Neural cell (in vitro differentiated cells): ENCODE results near the gene BNC1.

Experiments used
- CTCF ChIP-seq: fragments of 450-650 bp; IDR thresholded peaks from 2 replicates; pipeline ENCODE4 v1.5.1; 2014; ENCODE audit warnings: antibody characterized with exemption, mild to moderate bottlenecking, moderate library complexity; ENCODE audit not compliant: poor library complexity, severe bottlenecking
- EZH2 ChIP-seq: fragments of 200-600, 300-800 bp; shearing (Covaris generic), sonication (generic); IDR thresholded peaks from 2 replicates; pipeline ENCODE4 v1.6.1; 2014; ENCODE audit warnings: antibody characterized with exemption, low read length, borderline replicate concordance, mild to moderate bottlenecking; ENCODE audit not compliant: insufficient read depth, poor library complexity, severe bottlenecking
- MXI1 ChIP-seq: fragments of 450-650 bp; conservative IDR thresholded peaks from 2 replicates; pipeline ENCODE4 v1.6.1; 2014; ENCODE audit warnings: antibody characterized with exemption, mild to moderate bottlenecking; ENCODE audit not compliant: poor library complexity, severe bottlenecking
- RAD21 ChIP-seq: fragments of 450-650 bp; conservative IDR thresholded peaks from 2 replicates; pipeline ENCODE4 v1.6.1; 2014; ENCODE audit warnings: antibody characterized with exemption, mild to moderate bottlenecking, moderate library complexity

GRCh38 chr15:83249030-83249343 lies 35.5 kb downstream of the BNC1 start:
- TF ChIP-seq CTCF (no peak), EZH2 (no peak), RAD21 (no peak), MXI1 (no peak)
